ENCODE results near the gene TFCP2L1. TPM values are rescaled to one million over a fixed set of nuclear protein-coding genes. Genes with fewer than 3 reads are reported as not detected.

Gene TFCP2L1
- total RNA-seq, 2 experiments from 2014 or later: 0.17 to 0.30 TPM

DNA sequence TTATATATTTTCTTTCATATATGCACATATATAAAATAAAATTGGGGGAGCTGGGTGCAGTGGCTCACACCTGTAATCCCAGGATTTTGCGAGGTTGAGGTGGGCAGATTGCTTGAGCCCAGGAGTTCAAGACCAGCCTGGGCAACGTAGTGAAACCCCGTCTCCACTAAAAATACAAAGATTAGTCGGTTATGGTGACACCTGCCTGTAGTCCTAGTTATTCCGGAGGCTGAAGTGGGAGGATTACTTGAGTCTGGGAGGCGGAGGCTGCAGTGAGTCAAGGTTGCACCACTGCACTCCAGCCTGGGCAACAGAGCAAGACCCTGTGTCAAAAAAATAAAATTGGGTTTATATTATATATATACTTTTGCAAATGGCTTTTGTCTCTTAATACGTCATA lies 39.6 kb upstream of the TFCP2L1 start:
- H3K27me3 Mint-ChIP-seq: peaks cover 21% of the 10 kb centered on the region
- H3K27ac ChIP-seq (ENCODE audit: low read depth in 1 of 2, low read length in 2 of 2): no peak overlapping the region
- no peak overlapping the region for H3K4me3 Mint-ChIP-seq
- no peak for DNase-seq
- intact Hi-C loops (cut with DNase I, micrococcal nuclease): no loop called here
- TF ChIP-seq, protein P1, sequence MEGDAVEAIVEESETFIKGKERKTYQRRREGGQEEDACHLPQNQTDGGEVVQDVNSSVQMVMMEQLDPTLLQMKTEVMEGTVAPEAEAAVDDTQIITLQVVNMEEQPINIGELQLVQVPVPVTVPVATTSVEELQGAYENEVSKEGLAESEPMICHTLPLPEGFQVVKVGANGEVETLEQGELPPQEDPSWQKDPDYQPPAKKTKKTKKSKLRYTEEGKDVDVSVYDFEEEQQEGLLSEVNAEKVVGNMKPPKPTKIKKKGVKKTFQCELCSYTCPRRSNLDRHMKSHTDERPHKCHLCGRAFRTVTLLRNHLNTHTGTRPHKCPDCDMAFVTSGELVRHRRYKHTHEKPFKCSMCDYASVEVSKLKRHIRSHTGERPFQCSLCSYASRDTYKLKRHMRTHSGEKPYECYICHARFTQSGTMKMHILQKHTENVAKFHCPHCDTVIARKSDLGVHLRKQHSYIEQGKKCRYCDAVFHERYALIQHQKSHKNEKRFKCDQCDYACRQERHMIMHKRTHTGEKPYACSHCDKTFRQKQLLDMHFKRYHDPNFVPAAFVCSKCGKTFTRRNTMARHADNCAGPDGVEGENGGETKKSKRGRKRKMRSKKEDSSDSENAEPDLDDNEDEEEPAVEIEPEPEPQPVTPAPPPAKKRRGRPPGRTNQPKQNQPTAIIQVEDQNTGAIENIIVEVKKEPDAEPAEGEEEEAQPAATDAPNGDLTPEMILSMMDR (IDR thresholded peaks at IDR 0.05): no peak
- no peaks in the 10 kb centered on the region for H3K9me3 Mint-ChIP-seq
- peaks cover 0 to 2% of the 10 kb centered on the region in 2 experiments for H3K27me3 ChIP-seq (ENCODE audit: control insufficient read depth in 1 of 2, insufficient read depth in 2 of 2, low read length in 2 of 2)
- H3K9me3 ChIP-seq (ENCODE audit: control insufficient read depth in 1 of 2, insufficient read depth in 1 of 2, low read length in 2 of 2): no peaks in the 10 kb centered on the region
- ATAC-seq (ENCODE audit: poor library complexity): no peak
- no peaks in the 10 kb centered on the region for H3K36me3 ChIP-seq (ENCODE audit: insufficient read depth, low read length)
- H3K4me1 Mint-ChIP-seq (ENCODE audit: low read depth): no peaks in the 10 kb centered on the region
- ChIA-PET POLR2A (no interaction called here), CTCF (no interaction called here)
- H3K4me1 ChIP-seq (ENCODE audit: insufficient read depth, low read length): no peaks in the 10 kb centered on the region
- no peaks in the 10 kb centered on the region for H3K36me3 Mint-ChIP-seq (ENCODE audit: low read depth)
- no peak overlapping the region for H3K27ac Mint-ChIP-seq
- no peak overlapping the region for H3K4me3 ChIP-seq (ENCODE audit: low read length)

DNA sequence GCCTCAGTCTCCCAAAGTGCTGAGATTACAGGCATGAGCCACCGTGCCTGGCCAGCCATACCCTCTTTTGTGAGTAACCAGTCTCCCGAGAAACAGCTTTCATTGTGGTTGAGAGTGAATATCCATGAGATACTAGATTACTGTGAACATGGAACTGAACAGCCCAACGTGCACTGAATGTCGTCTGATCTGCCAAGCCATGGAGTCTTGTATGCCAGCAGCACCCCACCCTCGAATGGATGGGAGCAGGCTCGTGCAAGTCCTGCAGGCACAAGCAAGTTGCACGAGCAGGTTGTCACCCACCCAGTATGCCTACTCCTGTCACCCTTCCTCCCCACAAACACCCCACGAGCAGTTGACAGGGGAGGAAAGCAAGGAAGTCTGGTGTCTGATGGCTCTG lies 36.5 kb upstream of the TFCP2L1 start:
- Mint-ChIP-seq H3K9me3 (no peaks in the 10 kb centered on the region), H3K27me3 (peaks cover 12% of the 10 kb centered on the region), H3K27ac (no peak overlapping the region), H3K4me3 (no peak overlapping the region), H3K4me1 (ENCODE audit: low read depth) (no peaks in the 10 kb centered on the region), H3K36me3 (ENCODE audit: low read depth) (no peaks in the 10 kb centered on the region)
- Histone ChIP-seq H3K36me3 (ENCODE audit: insufficient read depth, low read length) (no peaks in the 10 kb centered on the region), H3K9me3 (ENCODE audit: control insufficient read depth in 1 of 2, insufficient read depth in 1 of 2, low read length in 2 of 2) (no peaks in the 10 kb centered on the region), H3K4me1 (ENCODE audit: insufficient read depth, low read length) (no peaks in the 10 kb centered on the region), H3K27ac (ENCODE audit: low read depth in 1 of 2, low read length in 2 of 2) (no peak overlapping the region), H3K4me3 (ENCODE audit: low read length) (no peak overlapping the region), H3K27me3 (ENCODE audit: control insufficient read depth in 1 of 2, insufficient read depth in 2 of 2, low read length in 2 of 2) (peaks cover 0 to 2% of the 10 kb centered on the region in 2 experiments)
- DNase-seq (no peak), ATAC-seq (ENCODE audit: poor library complexity) (no peak)
- TF ChIP-seq, protein P1 (IDR thresholded peaks at IDR 0.05): no peak
- CTCF ChIA-PET: no interaction called here
- POLR2A ChIA-PET: no interaction called here
- intact Hi-C loops (cut with DNase I, micrococcal nuclease): no loop called here

DNA sequence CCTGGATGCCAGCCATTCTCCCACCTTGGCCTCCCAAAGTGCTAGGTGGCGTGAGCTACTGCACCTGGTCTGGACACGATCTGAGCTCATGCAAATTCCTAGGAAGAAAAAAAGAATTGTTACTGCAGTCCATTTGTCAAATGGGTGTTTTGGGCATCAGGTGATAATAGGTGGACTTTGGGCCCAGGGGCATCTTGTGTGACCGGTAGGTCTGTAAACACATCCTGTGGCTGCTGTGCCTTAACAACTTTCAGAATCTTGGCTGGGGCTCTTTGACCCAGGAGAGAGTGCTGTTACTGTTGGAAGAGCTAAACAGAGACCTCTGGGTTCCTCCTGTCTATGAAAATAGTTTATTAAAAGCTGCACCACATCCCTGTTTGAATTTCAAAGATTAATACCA lies 34.9 kb upstream of the TFCP2L1 start:
- ChIA-PET CTCF (interaction anchor here (1.5 kb wide), 1 partner anchor 9 kb away, joined by 3 read pairs; no protein-coding TSS in a partner anchor), POLR2A (no interaction called here)
- Mint-ChIP-seq H3K4me3 (no peak overlapping the region), H3K9me3 (no peaks in the 10 kb centered on the region), H3K27ac (no peak overlapping the region), H3K27me3 (peaks cover 4% of the 10 kb centered on the region), H3K36me3 (ENCODE audit: low read depth) (no peaks in the 10 kb centered on the region), H3K4me1 (ENCODE audit: low read depth) (no peaks in the 10 kb centered on the region)
- Histone ChIP-seq H3K4me1 (ENCODE audit: insufficient read depth, low read length) (no peaks in the 10 kb centered on the region), H3K36me3 (ENCODE audit: insufficient read depth, low read length) (no peaks in the 10 kb centered on the region), H3K27ac (ENCODE audit: low read depth in 1 of 2, low read length in 2 of 2) (no peak overlapping the region), H3K4me3 (ENCODE audit: low read length) (no peak overlapping the region), H3K9me3 (ENCODE audit: control insufficient read depth in 1 of 2, insufficient read depth in 1 of 2, low read length in 2 of 2) (no peaks in the 10 kb centered on the region), H3K27me3 (ENCODE audit: control insufficient read depth in 1 of 2, insufficient read depth in 2 of 2, low read length in 2 of 2) (peaks cover 0 to 2% of the 10 kb centered on the region in 2 experiments)
- TF ChIP-seq, protein P1 (IDR thresholded peaks at IDR 0.05): no peak
- intact Hi-C loops (cut with DNase I, micrococcal nuclease): no loop called here
- no peak for DNase-seq
- ATAC-seq (ENCODE audit: poor library complexity): no peak
